Adrenal gland (tissue), 5 donors: ENCODE measurements around the gene NEK8.

Source experiments
- CTCF ChIP-seq, 6 experiments: fragments of 450-650 bp in 4 of 6; fragments of 200-600 bp in 2 of 6; sonication (generic) in 1 of 6; IDR thresholded peaks; 1 replicate in 5 of 6; 2 replicates in 1 of 6; pipeline versions ENCODE4 v1.5.1 to v1.8.0; 2016 to 2021; ENCODE audit warnings: antibody characterized with exemption in 6 of 6, mild to moderate bottlenecking in 2 of 6, moderate library complexity in 1 of 6
- POLR2A ChIP-seq, 2 donors: fragments of 450-650 bp; IDR thresholded peaks; one replicate each; pipeline ENCODE4 v1.6.1; 2017; ENCODE audit warnings: antibody characterized with exemption in 2 of 2, mild to moderate bottlenecking in 2 of 2, moderate library complexity in 1 of 2
- donor health status: DM: no; HTN: no; CAD: no.

GRCh38 chr17:28738680-28739384 is 10.2 kb downstream of the NEK8 start:
- TF ChIP-seq CTCF (IDR thresholded peaks at IDR 0.05) (no peak), POLR2A (IDR thresholded peaks at IDR 0.05) (no peak)
